Neural cell (in vitro differentiated cells): ENCODE measurements around the gene PPP2CA.

Source experiments
- CTCF ChIP-seq: fragments of 450-650 bp; IDR thresholded peaks from 2 replicates; pipeline ENCODE4 v1.5.1; 2014; ENCODE audit warnings: antibody characterized with exemption, mild to moderate bottlenecking, moderate library complexity; ENCODE audit not compliant: poor library complexity, severe bottlenecking
- EP300 ChIP-seq: fragments of 450-650 bp; conservative IDR thresholded peaks from 2 replicates; pipeline ENCODE4 v1.6.1; 2014; ENCODE audit warnings: antibody characterized with exemption, mild to moderate bottlenecking, moderate library complexity; ENCODE audit not compliant: poor library complexity, severe bottlenecking
- EZH2 ChIP-seq: fragments of 200-600, 300-800 bp; shearing (Covaris generic), sonication (generic); IDR thresholded peaks from 2 replicates; pipeline ENCODE4 v1.6.1; 2014; ENCODE audit warnings: antibody characterized with exemption, low read length, borderline replicate concordance, mild to moderate bottlenecking; ENCODE audit not compliant: insufficient read depth, poor library complexity, severe bottlenecking
- POLR2AphosphoS5 ChIP-seq: IDR thresholded peaks from 2 replicates; pipeline ENCODE4 v1.6.1; 2012
- RAD21 ChIP-seq: fragments of 450-650 bp; conservative IDR thresholded peaks from 2 replicates; pipeline ENCODE4 v1.6.1; 2014; ENCODE audit warnings: antibody characterized with exemption, mild to moderate bottlenecking, moderate library complexity
- SMC3 ChIP-seq: fragments of 450-650 bp; conservative IDR thresholded peaks from 2 replicates; pipeline ENCODE4 v1.6.1; 2014; ENCODE audit warnings: antibody characterized with exemption, mild to moderate bottlenecking, moderate library complexity; ENCODE audit not compliant: poor library complexity

GRCh38 chr5:134268019-134268601 lies 42.2 kb upstream of the PPP2CA start:
- TF ChIP-seq CTCF (no peak), EZH2 (no peak), POLR2AphosphoS5 (no peak), EP300 (no peak), RAD21 (no peak), SMC3 (no peak)
